Measurements from ENCODE around the gene GADD45A. TPM values are rescaled to one million over a fixed set of nuclear protein-coding genes. Genes with fewer than 3 reads are reported as not detected.

The GADD45A gene
- total RNA-seq, 1 experiment from 2014 or later, result 34.5 TPM

DNA sequence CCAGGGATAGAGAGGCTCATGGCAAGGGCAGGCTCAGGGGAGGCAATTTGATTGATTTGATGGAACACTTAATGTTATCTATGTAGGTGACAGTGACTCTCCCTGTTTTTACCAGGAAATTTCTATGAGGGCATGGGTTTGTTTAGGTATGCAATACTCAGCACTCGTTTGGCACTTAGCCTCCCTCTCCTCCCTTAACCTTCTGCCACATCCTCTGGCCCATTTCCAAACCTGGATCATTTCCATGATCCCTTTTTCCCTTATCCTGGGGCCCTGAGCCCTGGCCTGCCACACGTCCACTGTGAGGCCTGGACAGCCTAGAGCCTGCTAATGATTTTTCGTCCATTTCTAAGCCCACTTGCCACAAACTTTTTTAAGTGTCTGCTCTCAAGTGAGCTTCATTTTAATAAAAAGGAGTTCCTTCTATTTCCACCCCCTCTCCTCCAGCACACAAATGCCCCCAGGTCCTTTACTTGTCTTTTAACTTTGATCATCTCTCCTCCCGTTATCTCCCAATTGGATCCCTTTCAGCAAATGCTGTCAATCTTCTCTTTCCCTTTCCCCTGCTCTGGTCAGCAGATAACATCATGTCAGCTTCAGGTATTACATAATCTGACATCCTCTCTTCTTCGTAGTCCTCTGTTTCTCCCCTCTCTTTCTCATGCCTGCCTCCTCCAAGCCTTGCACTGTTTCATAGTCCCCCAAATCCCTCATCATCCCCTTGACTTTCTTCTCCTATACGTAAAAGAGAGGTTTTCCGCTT lies 37.8 kb upstream of the GADD45A start:
- ATAC-seq (no peak), DNase-seq (ENCODE audit: low spot score) (no peak)
- H3K4me1 Mint-ChIP-seq, result no peaks in the 10 kb centered on the region
- H3K36me3 Mint-ChIP-seq, result no peaks in the 10 kb centered on the region
- no peak overlapping the region for H3K4me3 Mint-ChIP-seq
- H3K27me3 Mint-ChIP-seq (ENCODE audit: low read depth), result no peaks in the 10 kb centered on the region
- TF ChIP-seq FOXJ3 (CRISPR knock-in tag; IDR thresholded peaks at IDR 0.05; ENCODE audit: borderline replicate concordance), result no peak
- TF ChIP-seq, protein P1, sequence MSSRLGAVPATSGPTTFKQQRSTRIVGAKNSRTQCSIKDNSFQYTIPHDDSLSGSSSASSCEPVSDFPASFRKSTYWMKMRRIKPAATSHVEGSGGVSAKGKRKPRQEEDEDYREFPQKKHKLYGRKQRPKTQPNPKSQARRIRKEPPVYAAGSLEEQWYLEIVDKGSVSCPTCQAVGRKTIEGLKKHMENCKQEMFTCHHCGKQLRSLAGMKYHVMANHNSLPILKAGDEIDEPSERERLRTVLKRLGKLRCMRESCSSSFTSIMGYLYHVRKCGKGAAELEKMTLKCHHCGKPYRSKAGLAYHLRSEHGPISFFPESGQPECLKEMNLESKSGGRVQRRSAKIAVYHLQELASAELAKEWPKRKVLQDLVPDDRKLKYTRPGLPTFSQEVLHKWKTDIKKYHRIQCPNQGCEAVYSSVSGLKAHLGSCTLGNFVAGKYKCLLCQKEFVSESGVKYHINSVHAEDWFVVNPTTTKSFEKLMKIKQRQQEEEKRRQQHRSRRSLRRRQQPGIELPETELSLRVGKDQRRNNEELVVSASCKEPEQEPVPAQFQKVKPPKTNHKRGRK (CRISPR knock-in tag; IDR thresholded peaks at IDR 0.05; ENCODE audit: borderline replicate concordance), result no peak
- TF ChIP-seq KAT7 (CRISPR knock-in tag; IDR thresholded peaks at IDR 0.05; ENCODE audit: borderline replicate concordance), result no peak
- no peak for TF ChIP-seq SMAD3 (CRISPR knock-in tag; IDR thresholded peaks at IDR 0.05; ENCODE audit: borderline replicate concordance)
- TF ChIP-seq IRF2 (CRISPR knock-in tag; IDR thresholded peaks at IDR 0.05; ENCODE audit: borderline replicate concordance, low read depth), result no peak
- TF ChIP-seq NFYB (CRISPR knock-in tag; conservative IDR thresholded peaks at IDR 0.05; ENCODE audit: low read depth), result no peak
- TF ChIP-seq, protein P2, sequence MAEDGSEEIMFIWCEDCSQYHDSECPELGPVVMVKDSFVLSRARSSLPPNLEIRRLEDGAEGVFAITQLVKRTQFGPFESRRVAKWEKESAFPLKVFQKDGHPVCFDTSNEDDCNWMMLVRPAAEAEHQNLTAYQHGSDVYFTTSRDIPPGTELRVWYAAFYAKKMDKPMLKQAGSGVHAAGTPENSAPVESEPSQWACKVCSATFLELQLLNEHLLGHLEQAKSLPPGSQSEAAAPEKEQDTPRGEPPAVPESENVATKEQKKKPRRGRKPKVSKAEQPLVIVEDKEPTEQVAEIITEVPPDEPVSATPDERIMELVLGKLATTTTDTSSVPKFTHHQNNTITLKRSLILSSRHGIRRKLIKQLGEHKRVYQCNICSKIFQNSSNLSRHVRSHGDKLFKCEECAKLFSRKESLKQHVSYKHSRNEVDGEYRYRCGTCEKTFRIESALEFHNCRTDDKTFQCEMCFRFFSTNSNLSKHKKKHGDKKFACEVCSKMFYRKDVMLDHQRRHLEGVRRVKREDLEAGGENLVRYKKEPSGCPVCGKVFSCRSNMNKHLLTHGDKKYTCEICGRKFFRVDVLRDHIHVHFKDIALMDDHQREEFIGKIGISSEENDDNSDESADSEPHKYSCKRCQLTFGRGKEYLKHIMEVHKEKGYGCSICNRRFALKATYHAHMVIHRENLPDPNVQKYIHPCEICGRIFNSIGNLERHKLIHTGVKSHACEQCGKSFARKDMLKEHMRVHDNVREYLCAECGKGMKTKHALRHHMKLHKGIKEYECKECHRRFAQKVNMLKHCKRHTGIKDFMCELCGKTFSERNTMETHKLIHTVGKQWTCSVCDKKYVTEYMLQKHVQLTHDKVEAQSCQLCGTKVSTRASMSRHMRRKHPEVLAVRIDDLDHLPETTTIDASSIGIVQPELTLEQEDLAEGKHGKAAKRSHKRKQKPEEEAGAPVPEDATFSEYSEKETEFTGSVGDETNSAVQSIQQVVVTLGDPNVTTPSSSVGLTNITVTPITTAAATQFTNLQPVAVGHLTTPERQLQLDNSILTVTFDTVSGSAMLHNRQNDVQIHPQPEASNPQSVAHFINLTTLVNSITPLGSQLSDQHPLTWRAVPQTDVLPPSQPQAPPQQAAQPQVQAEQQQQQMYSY (CRISPR knock-in tag; IDR thresholded peaks at IDR 0.05), result no peak
- TF ChIP-seq TEAD1 (CRISPR knock-in tag; IDR thresholded peaks at IDR 0.05), result no peak
- no peak for TF ChIP-seq ELF4 (CRISPR knock-in tag; IDR thresholded peaks at IDR 0.05; ENCODE audit: low read depth)
- TF ChIP-seq, protein P3, sequence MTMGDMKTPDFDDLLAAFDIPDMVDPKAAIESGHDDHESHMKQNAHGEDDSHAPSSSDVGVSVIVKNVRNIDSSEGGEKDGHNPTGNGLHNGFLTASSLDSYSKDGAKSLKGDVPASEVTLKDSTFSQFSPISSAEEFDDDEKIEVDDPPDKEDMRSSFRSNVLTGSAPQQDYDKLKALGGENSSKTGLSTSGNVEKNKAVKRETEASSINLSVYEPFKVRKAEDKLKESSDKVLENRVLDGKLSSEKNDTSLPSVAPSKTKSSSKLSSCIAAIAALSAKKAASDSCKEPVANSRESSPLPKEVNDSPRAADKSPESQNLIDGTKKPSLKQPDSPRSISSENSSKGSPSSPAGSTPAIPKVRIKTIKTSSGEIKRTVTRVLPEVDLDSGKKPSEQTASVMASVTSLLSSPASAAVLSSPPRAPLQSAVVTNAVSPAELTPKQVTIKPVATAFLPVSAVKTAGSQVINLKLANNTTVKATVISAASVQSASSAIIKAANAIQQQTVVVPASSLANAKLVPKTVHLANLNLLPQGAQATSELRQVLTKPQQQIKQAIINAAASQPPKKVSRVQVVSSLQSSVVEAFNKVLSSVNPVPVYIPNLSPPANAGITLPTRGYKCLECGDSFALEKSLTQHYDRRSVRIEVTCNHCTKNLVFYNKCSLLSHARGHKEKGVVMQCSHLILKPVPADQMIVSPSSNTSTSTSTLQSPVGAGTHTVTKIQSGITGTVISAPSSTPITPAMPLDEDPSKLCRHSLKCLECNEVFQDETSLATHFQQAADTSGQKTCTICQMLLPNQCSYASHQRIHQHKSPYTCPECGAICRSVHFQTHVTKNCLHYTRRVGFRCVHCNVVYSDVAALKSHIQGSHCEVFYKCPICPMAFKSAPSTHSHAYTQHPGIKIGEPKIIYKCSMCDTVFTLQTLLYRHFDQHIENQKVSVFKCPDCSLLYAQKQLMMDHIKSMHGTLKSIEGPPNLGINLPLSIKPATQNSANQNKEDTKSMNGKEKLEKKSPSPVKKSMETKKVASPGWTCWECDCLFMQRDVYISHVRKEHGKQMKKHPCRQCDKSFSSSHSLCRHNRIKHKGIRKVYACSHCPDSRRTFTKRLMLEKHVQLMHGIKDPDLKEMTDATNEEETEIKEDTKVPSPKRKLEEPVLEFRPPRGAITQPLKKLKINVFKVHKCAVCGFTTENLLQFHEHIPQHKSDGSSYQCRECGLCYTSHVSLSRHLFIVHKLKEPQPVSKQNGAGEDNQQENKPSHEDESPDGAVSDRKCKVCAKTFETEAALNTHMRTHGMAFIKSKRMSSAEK (CRISPR knock-in tag; IDR thresholded peaks at IDR 0.05; ENCODE audit: borderline replicate concordance), result no peak
- TF ChIP-seq ZNF671 (CRISPR knock-in tag; IDR thresholded peaks at IDR 0.05), result no peak
- no peak overlapping the region for H3K27ac Mint-ChIP-seq
- ChIA-PET POLR2A (no interaction called here), CTCF (interaction anchor here (0.7 to 1.7 kb wide), 2 partner anchors 16 to 113 kb away, joined by 3 to 6 read pairs; no protein-coding TSS in a partner anchor)
- no peaks in the 10 kb centered on the region for H3K9me3 Mint-ChIP-seq

DNA sequence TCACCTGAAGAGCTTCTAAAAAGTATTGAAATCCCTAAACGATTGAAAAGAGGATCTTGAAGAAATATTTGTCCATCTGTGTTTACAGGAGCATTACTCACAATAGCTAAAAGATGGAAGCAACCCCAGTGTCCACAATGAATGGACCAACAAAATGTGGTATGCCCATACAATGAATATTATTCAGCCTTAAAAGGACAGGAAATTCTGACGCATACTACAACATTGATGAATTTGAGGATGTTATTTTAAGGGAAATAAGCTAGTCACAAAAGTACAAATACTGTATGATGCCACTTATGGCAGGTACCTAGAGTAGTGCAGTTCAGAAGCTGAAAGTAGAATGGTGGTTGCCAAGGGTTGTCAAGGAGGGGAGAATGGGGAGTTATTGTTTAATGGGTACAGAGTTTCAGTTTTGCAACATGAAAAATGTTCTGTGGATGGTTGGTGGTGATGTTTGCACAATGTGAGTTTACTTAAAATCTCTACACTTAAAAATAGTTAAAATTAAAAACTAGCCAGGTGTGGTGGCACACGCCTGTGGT lies 37.1 kb upstream of the GADD45A start:
- H3K4me3 Mint-ChIP-seq, result no peak overlapping the region
- H3K4me1 Mint-ChIP-seq, result peaks cover 3% of the 10 kb centered on the region
- no peaks in the 10 kb centered on the region for H3K27me3 Mint-ChIP-seq (ENCODE audit: low read depth)
- CTCF ChIA-PET, result interaction anchor here (0.7 kb wide), 1 partner anchor 15 kb away, joined by 3 read pairs; no protein-coding TSS in a partner anchor
- ATAC-seq, result no peak
- POLR2A ChIA-PET, result no interaction called here
- H3K27ac Mint-ChIP-seq, result no peak overlapping the region
- no peaks in the 10 kb centered on the region for H3K9me3 Mint-ChIP-seq
- no peaks in the 10 kb centered on the region for H3K36me3 Mint-ChIP-seq
- no peak for DNase-seq (ENCODE audit: low spot score)
- TF ChIP-seq IRF2 (CRISPR knock-in tag; IDR thresholded peaks at IDR 0.05; ENCODE audit: borderline replicate concordance, low read depth) (no peak), EMX1 (CRISPR knock-in tag; IDR thresholded peaks at IDR 0.05) (no peak), ZNF317 (CRISPR knock-in tag; IDR thresholded peaks at IDR 0.05; ENCODE audit: borderline replicate concordance, low read depth) (no peak), NR3C1 (CRISPR knock-in tag; conservative IDR thresholded peaks at IDR 0.05; ENCODE audit: low read depth) (no peak)
- TF ChIP-seq, protein P1 (CRISPR knock-in tag; IDR thresholded peaks at IDR 0.05; ENCODE audit: borderline replicate concordance), result no peak
- TF ChIP-seq, protein P4, sequence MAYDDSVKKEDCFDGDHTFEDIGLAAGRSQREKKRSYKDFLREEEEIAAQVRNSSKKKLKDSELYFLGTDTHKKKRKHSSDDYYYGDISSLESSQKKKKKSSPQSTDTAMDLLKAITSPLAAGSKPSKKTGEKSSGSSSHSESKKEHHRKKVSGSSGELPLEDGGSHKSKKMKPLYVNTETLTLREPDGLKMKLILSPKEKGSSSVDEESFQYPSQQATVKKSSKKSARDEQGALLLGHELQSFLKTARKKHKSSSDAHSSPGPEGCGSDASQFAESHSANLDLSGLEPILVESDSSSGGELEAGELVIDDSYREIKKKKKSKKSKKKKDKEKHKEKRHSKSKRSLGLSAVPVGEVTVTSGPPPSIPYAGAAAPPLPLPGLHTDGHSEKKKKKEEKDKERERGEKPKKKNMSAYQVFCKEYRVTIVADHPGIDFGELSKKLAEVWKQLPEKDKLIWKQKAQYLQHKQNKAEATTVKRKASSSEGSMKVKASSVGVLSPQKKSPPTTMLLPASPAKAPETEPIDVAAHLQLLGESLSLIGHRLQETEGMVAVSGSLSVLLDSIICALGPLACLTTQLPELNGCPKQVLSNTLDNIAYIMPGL (CRISPR knock-in tag; IDR thresholded peaks at IDR 0.05), result no peak
- TF ChIP-seq, protein P5, sequence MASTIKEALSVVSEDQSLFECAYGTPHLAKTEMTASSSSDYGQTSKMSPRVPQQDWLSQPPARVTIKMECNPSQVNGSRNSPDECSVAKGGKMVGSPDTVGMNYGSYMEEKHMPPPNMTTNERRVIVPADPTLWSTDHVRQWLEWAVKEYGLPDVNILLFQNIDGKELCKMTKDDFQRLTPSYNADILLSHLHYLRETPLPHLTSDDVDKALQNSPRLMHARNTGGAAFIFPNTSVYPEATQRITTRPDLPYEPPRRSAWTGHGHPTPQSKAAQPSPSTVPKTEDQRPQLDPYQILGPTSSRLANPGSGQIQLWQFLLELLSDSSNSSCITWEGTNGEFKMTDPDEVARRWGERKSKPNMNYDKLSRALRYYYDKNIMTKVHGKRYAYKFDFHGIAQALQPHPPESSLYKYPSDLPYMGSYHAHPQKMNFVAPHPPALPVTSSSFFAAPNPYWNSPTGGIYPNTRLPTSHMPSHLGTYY (CRISPR knock-in tag; IDR thresholded peaks at IDR 0.05), result no peak

All from WTC11 (cell line).